ENCODE results near the gene ACP2. TPM values are rescaled to one million over a fixed set of nuclear protein-coding genes. Genes with fewer than 3 reads are reported as not detected.

ACP2 gene
- total and polyA plus RNA-seq, 9 of the 15 experiments (the other 6 are each of a cell fraction or from before 2014, with no cell fraction given) = 1.9 to 20.0 (median 11.6) TPM

- no TSS peak for BruUV-seq (replicated peaks)
- WGBS (ENCODE audit: insufficient coverage, low coverage, missing lambda C conversion rate) = 94% methylated on average over 3 of the region's 3 CpGs
- POLR2A ChIA-PET = interaction anchor here (0.6 to 10.1 kb wide), 12 partner anchors 7 to 170 kb away, joined by 3 to 110 read pairs (median 4); partner anchors contain the start of genes DDB2 and NR1H3
Observed at GRCh38 chr11:47241841-47242301, 6.7 kb downstream of the ACP2 start.

More at GRCh38 chr11:47241841-47242301, 6.7 kb downstream of the ACP2 start:
- Histone ChIP-seq H3K4me2 (ENCODE audit: insufficient read depth, low read length) (no peak overlapping the region), H3K4me1 (replicated peaks in 1 of 2; ENCODE audit: control insufficient read depth in 2 of 2, insufficient read depth in 2 of 2, low read length in 2 of 2) (peaks cover 0 to 7% of the 10 kb centered on the region in 2 experiments; a peak in 1 of 5 replicates), H3K4me3 (no peak overlapping the region), H3K27me3 (ENCODE audit: control insufficient read depth in 2 of 2, insufficient read depth in 2 of 2, low read length in 2 of 2) (no peaks in the 10 kb centered on the region), H3K36me3 (ENCODE audit: control insufficient read depth, insufficient read depth, low read length) (peaks cover 70% of the 10 kb centered on the region; the same call in 2 of the 3 replicates), H3K9me1 (ENCODE audit: control insufficient read depth, insufficient read depth, low read length) (no peaks in the 10 kb centered on the region), H3K79me2 (ENCODE audit: control insufficient read depth, insufficient read depth, low read length) (no peaks in the 10 kb centered on the region), H3K27ac (ENCODE audit: extremely low read depth, low read depth, low read length) (no peak overlapping the region), H3K9ac (ENCODE audit: insufficient read depth in 1 of 2, low read depth in 2 of 2, low read length in 2 of 2) (no peak overlapping the region), H3K9me3 (replicated peaks; ENCODE audit: control insufficient read depth, insufficient read depth, low read depth, low read length) (no peaks in the 10 kb centered on the region), H2AFZ (ENCODE audit: low read depth, low read length) (no peak overlapping the region), H4K20me1 (replicated peaks; ENCODE audit: control insufficient read depth, insufficient read depth, low read length) (no peaks in the 10 kb centered on the region; the same call in 1 of the 2 replicates)
- intact Hi-C loops (cut with micrococcal nuclease) = no loop called here
- in situ Hi-C loops (cut with MboI) = no loop called here
- ATAC-seq (no peak), FAIRE-seq (no peak), DNase-seq (ENCODE audit: extremely low read depth in 1 of 4, low spot score in 3 of 4) (no peak)
- TF ChIP-seq ZNF717 (CRISPR knock-in tag; IDR thresholded peaks at IDR 0.05) = no peak
- TF ChIP-seq LCOR (CRISPR knock-in tag; IDR thresholded peaks at IDR 0.05) = no peak
- no peak for TF ChIP-seq ZNF655 (CRISPR knock-in tag; IDR thresholded peaks at IDR 0.05)
- no peak for TF ChIP-seq ZNF174 (CRISPR knock-in tag; IDR thresholded peaks at IDR 0.05)
- no peak for TF ChIP-seq EP300 (IDR thresholded peaks at IDR 0.05; ENCODE audit: low read length)
- TF ChIP-seq SMAD4 (CRISPR knock-in tag; conservative IDR thresholded peaks at IDR 0.05) = no peak
- TF ChIP-seq TAF9B (IDR thresholded peaks at IDR 0.05; ENCODE audit: partially characterized antibody) = no peak
- TF ChIP-seq NR2C1 (IDR thresholded peaks at IDR 0.05) = no peak
- no peak for TF ChIP-seq NR2C1 (tag; IDR thresholded peaks at IDR 0.05)
- TF ChIP-seq ZNF445 (CRISPR knock-in tag; IDR thresholded peaks at IDR 0.05; ENCODE audit: low read depth) = no peak
- CTCF ChIA-PET (ENCODE audit: low intra/inter-chr PET ratio) = no interaction called here

Data from K562 (cell line).